Measurements from ENCODE around the gene RGS17.
"Not testable (repeated sequence)": the region's sequence is repeated elsewhere in the genome, so short reads cannot be mapped to it uniquely, and the experiment has no call there.

Gene RGS17

DNA sequence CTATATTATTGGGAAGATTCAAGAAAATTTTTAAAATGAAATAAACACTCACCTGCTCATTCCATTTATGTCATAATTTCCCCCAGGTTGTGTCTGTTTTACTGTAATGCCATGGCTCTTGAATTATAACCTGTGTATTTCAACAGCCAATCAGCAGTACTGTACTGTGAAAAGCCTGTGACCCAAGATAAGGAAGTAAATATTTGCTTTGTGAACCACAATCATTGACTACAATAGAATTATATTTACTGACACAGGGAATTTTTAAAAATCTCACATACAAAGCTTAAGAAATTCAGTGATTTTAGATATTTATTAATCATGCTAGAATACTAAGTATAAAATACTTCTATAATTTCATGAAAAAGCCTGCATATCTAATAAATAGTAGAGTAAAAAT lies 6.0 kb downstream of the RGS17 start:
- no peak for DNase-seq (ENCODE audit: low read depth in 2 of 2)

DNA sequence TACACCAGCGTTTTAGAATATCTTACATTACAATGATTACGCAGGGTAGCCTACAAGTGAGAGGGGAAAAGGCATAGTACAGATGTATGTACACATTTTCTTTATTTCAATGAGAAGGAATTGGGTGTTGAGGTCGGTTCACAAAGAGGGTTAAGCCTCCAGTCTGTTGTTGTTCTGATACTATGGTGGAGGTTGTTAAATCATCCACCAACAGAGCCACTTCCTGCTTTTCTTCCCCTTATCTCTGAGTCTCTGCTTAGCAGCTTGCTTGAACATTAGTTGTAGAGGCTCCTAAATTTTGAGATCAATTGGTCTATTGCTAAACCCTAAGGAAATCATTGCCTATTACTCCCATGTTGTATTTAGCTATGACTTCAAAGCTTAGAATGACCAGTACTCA lies 7.3 kb downstream of the RGS17 start:
- DNase-seq (ENCODE audit: low read depth in 2 of 2) = no peak

DNA sequence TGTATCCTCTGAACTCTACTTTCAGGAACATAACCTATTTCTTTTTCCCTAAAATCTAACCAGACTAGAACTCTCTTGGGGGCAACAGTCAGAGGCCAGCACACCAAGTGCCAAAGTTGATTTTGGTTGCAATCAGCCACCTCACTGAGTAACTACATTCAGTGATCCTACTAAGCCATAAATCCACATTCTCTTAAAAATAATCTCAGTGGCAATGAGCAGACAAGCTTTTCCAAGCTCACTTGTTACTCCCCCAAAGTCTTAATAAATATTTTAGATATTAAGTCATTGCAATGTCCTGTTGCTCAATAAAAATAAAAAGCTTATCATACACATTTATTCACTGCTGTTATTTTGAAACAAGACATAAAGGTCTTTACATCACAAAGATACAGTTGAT lies 9.8 kb downstream of the RGS17 start:
- DNase-seq (ENCODE audit: low read depth in 2 of 2) = no peak

DNA sequence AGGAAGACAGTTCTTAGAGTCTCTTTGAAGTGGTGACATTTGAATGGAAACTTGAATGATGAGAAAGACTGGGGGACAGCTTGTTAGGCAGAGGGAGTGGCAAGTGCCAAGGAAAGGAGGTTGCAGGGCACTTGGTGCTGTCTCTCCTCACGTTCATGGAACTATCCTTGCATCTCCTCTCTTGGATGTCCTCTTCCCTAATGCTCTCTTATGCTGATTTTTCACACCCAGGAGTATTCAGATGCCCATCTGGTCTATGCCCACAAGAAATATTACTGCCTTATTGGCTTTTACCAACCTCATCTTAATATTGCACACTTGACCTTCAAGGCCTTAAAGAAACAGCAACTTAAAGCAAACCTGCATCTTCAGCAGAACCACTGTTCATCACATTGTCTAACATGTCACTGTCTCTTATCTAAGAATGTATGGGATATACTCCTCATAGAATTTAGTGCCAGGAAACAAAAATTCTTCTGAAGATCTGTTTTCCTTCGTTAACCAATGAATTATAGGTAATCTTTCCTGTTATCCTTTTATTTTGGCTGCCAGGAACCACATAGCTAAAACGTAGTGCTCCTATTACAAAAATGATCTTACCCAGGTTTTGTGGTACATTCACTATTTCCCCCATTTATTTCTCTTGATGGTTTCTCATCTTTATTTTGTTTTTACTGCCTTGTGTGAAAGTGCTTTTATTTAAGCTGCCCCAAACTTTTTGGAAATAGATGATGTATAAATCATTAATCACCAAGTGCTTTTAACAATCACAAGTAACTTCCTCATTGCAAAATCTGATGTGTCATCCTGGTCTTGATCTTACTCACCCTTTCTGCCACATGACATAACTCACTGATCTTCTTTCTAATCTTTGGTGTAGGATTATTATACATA lies 12.8 kb downstream of the RGS17 start:
- no peak for DNase-seq (ENCODE audit: low read depth in 2 of 2)

DNA sequence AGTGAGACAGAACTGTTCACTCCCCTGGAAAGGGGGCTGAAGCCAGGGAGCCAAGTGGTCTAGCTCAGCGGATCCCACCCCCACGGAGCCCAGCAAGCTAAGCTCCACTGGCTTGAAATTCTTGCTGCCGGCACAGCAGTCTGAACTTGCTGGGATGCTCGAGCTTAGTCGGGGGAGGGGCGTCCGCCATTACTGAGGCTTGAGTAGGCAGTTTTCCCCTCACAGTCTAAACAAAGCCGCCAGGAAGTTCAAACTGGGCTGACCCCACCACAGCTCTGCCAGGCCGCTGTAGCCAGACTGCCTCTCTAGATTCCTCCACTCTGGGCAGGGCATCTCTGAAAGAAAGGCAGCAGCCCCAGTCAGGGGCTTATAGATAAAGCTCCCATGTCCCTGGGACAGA lies 20.0 kb downstream of the RGS17 start:
- DNase-seq (ENCODE audit: low read depth in 2 of 2) = not testable (repeated sequence)

DNA sequence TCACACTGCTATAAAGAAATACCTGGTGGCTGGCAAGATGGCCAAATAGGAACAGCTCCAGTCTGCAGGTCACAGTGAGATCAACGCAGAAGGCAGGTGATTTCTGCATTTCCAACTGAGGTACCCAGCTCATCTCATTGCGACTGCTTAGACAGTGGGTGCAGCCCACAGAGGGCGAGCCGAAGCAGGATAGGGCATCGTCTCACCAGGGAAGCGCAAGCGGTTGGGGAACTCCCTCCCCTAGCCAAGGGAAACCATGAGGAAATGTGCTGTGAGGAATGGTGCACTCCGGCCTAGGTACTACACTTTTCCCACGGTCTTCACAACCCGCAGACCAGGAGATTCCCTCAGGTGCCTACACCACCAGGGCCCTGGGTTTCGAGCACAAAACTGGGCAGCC lies 20.5 kb downstream of the RGS17 start:
- DNase-seq (ENCODE audit: low read depth in 2 of 2) = not testable (repeated sequence)

DNA sequence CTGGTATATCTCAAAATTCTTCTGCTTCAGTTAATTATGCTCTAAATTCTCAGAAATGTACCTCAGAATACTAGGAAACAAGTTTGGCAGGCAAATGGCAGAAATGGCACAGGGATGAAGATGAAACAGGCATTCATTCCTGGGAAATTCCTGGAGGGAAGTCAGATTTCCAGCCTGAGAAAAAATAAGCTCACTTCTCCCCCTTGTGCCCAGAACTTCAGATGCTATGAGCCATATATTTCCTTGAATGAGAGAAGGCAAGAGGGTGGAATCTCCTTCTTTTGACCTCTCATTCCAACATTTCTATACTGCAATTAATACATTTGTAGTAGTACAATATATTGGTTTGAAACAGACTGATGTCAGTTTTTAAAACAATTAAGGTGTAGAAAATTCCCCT lies 22.8 kb downstream of the RGS17 start:
- DNase-seq (ENCODE audit: low read depth in 2 of 2) = no peak

DNA sequence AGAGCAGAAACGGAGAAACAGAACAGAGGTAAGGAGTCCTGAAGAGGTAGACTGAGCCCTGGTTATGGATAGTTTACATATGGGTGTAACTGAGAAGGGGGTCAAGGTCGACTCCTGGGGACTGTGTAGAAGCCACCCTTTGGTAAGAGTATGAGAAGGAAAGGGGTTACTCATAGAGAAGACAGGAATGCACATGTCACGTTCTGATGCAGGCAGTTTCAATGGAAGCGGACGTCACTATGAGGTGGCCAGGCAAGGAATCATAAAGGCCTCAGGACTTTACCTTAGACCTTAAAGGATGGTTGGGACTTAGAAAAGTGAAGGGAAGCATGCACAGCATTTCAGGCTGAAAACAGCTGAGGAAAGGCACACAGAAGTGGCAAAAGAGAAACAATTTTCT lies 25.1 kb downstream of the RGS17 start:
- no peak for DNase-seq (ENCODE audit: low read depth in 2 of 2)

DNA sequence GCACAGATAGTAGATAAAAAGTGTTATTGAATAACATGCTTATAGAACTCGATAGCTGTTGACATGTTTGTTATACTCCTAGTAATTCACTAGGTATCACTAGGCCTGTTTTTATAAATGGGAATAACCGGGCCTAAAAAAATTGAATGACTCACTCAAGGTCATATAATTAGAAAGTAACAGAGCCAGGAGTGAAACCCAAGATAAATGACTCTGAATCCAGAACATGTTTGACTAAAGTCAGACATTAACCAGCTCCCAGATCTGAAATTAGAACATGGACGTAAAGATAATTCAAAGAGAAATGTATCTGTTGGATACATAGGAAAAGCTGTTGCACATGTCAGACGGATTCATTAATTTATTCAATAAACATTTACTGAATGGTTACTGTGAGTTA lies 26.9 kb downstream of the RGS17 start:
- no peak for DNase-seq (ENCODE audit: low read depth in 2 of 2)

DNA sequence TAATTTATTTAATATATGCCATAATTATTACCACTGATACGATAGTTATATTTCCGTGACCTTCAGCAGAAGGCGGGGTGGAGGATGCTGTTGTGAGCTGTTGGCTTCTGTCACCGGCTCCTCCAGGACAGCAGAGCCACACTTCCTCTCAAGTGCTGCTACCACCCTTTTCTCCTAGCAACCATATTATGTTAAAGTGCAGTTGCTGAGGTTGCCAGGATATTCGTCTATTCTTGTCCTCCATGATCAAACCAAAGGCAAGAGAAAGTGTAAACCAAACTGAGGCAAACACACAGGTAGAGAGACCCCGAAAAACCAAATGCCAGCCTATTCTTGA lies 27.8 kb downstream of the RGS17 start:
- DNase-seq (ENCODE audit: low read depth in 2 of 2) = no peak

DNA sequence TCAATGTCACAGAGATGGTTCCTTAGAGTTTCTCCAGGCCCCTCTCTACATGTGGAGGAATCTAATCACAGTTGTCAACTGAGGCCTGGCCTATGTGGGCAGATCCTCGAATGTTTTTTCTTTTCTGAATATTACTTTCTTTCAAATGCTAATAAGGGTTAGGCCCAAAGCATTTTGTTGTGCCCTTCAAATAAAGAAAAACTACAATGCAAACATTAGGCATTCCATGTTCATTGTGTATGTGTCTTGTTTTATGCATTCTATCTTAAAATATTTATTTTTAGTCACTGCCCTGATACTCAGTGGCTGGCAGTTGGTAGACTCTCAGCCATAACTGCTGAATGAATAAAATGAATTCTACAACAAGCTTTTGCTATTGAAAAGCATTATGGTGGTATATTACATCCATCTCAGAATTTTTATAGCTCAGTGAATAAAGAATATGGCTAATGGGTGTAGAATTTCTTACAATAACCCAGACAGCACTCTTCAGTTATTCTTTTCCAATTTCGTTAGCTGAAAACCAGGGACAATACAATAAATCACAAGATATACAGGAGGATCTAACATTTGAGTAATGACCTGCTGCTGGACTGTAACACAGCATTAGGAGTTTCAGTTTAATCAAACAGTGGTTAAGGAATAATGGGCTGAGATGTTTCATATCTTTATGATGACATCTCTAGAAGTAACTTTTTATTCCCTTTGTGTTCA lies 28.3 kb downstream of the RGS17 start:
- DNase-seq (ENCODE audit: low read depth in 2 of 2) = no peak

DNA sequence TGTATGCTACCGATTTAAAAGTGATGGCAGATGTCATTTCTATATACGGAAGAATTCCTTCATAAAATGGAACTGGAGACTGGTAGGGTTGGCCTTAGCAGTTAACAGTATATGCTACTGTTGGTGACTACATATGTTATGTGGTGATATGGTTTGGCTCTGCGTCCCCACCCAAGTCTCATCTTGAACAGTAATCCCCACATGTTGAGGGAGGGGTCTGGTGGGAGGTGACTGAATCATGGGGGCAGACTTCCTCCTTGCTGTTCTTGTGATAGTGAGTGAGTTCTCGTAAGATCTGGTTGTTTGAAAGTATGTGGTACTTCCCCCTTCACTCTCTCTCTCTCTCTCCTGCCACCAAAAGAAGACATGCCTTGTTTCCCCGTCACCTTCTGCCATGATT lies 29.6 kb downstream of the RGS17 start:
- no peak for DNase-seq (ENCODE audit: low read depth in 2 of 2)

DNA sequence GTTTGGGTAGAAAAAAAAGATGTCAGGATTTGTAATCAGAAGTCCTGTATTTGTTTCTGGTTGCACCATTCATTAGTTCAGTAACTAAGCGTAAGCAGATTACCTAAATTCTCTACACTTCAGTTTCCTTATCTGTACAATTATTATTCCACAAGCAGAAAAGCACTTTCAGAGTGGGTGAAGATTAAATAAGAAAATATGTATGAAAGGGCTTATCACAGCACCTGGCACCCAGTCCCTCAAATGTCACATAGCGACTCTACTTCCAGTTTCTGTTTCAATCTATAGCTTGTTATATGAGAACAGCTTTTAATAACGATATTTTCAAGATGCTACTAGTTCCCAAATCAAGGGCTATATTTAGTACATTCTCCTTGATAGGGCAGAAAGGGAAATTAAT lies 31.4 kb downstream of the RGS17 start:
- no peak for DNase-seq (ENCODE audit: low read depth in 2 of 2)

DNA sequence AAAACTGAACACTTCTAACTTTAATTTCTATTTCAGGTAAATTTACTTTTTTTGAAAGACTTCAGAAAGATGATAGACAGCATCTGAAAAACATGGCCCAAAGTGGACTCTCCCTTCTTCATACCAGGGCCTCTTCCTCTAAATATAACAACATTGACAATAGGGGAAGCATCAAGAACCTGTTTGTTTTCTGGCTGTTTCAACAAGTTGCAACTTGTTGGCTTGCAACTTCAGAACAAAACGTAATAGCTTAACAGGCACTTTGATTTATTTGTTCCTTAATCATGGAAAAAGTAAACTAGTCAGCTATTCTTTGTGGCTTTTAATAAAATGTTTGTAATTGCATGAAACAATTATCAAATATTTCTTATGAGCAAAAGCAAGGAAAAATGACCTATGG lies 34.3 kb downstream of the RGS17 start:
- no peak for DNase-seq (ENCODE audit: low read depth in 2 of 2)

DNA sequence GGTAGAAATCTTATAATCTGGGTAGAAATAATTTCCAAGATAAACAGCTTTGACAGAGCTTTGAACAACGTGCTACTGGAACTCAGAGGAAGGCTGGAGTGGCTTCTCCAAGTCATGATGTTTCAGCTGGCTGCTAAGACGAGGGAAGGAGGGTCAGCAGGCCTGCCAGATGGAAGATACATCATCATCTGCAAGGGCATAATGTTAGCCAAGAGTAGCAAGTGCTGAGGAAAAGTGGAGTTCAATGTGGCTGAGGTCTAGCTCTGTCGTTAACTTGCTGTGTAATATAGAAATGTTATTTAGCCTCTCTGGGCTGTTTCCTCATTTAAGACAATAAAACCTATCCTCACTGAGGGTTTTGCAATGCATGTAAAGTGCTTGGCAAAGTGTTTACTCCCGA lies 35.1 kb downstream of the RGS17 start:
- no peak for DNase-seq (ENCODE audit: low read depth in 2 of 2)

DNA sequence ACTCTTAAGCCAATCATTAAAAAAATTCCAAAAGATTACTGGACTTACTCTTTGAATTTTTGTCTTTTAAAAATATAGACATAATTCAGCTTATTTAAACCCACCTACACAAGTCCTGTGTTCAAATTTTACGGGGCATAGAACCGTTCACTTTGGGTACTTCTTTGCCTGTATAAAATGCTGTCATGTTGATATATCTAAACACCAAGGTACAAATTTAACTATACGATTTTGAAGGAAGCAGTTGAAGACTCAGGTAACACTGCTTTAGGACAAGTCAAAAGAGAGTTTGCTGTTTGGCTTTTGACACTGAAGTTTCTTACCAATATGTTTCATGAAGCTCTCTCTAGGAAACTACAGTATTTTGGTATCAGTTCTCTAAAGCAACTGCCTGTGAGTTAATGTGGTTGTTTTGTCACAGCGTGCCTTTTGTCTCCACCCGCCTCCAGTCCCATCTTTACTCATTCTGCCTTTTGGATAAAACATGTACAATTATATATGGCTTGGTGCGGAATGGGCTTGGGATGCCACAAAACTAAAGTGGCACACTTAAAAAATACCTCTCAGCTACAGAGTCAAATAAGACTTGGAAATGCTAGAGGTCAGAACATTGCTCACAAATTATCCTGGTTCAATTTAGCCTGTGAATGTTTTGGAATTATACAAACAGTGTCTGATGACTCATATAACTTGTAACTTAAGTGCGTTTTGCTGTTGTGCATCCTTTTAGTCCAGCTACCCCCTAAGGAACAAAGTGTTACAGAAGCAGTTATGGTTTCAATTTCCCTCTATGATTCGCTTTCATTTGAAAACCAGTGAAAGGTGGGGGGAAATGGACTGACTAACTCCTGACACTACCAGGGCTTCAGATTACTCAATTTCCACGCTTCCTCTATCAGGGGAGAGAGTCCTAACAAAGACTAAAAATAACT lies 38.7 kb downstream of the RGS17 start:
- no peak for DNase-seq (ENCODE audit: low read depth in 2 of 2)

DNA sequence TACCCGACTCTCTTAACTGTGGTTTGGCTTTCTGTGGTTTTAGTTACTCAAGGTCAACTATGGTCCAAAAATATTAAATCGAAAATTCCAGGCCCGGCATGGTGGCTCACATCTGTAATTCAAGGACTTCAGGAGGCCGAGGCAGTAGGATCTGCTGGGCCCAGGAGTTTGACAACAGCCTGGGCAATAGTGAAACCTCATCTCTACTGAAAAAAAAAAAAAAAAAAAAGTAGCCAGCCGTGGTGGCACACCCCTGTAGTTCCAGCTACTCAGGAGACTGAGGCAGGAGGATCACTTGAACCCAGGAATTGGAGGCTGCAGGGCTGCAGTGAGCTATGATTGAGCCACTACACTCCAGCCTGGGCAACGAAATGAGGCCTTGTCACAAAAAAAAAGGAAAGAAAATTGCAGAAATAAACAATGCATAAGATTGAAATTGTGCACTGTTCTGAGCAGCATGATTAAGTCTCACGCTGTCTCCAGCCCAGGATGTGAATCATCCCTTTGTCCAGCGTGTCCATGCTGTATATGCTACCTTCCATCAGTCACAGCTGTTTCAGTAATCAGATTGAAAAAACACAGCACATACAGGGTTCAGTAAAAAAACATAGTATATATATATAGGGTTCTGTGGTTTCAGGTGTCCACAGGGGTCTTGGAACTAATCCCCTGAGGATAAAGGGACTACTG lies 40.7 kb downstream of the RGS17 start:
- no peak for DNase-seq (ENCODE audit: low read depth in 2 of 2)

DNA sequence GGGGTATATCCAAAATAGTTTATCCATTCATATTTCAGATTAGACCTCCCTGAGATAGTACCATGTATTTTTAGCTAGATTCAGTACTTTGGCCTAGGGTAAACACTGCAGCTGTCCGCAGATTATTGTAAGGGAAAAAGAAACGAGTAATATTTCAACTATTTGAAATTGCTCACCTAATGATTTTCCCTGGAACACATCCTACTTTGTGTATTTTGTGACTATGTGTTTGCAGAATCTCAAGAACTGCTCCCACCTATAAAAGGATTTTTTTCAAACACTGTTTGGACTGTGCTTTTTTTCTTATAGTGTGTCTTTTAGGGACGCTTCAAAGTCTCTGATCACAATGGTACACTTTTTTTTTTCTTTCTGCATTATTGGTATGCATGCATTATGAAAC lies 42.3 kb downstream of the RGS17 start:
- no peak for DNase-seq (ENCODE audit: low read depth in 2 of 2)

DNA sequence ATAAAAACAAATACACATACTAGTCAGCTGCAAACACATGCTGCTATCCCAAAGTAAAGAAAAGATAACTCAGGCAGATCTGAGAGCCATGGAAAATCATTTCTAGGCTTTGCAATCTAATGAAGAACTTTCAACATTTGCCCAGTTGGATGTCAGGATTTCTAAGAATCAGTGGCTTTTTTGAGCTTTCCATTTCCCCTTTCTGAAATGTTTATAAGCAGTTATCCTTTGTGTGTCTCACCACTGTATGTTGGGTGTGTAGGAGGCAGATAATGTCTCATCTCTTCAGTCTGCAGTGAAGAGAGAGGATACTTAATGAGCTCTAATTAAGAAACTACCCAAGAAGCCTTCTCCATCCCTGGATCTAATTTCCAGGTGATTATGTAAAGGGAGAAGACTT lies 43.6 kb downstream of the RGS17 start:
- no peak for DNase-seq (ENCODE audit: low read depth in 2 of 2)

DNA sequence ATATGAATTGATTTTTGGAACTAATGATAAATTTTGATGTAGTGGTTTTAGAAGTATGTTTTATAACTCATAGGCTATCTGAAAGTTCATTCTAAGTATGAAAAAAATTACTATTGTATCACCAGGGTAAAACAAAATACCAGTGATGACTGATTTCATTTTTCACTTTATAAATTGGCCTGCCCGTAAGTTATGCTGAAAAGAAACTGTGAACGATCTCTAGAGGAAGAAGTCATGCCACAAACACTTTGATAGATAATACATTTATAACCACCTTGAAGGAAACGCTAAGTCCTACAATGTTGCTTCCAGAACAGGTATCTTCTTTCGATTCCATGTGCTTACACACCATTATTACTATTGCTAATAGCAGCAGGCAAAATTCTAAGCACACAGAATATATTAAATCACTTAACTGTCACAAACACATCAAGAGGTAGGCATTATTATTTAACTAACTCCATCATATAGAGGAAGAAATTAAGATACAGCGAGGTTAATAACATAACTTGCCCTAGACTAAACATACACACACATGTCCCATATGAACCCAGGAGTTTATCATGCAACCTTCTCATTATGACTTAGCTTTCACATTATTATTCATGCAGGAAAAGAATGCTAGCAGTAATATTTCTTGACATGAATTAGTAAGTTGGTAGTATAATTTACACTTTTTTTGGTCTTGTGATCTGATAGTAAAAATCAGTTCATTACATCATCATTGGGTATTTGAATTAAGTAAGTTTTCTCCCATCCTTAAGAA lies 44.7 kb downstream of the RGS17 start:
- DNase-seq (ENCODE audit: low read depth in 2 of 2) = no peak

DNA sequence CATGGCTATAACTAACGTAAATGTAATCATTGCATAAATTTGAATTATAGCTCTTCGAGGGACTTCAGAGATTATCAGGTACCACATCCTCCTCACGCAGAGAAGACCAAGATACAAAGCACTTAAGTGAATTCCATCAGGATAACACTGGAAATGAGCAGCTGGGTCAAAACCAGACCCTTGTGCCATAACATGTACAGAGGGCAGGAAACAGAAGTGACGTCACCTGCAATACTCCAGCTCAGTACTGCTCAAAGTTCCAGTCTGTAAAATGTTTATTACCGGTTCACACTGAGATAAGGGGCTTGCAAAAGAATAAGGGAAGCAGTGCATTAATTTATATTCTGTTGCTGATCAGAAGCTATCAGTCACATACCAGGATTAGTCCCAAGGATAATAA lies 45.8 kb downstream of the RGS17 start:
- no peak for DNase-seq (ENCODE audit: low read depth in 2 of 2)

All from stimulated activated CD8-positive, alpha-beta memory T cell treated with anti-CD3 and anti-CD28 coated beads, Interleukin-2, amount 100 ng/mL, for 48 hours (primary cell).